ENCODE results near the gene PRPF40B. TPM values are rescaled to one million over a fixed set of nuclear protein-coding genes. Genes with fewer than 3 reads are reported as not detected.

PRPF40B gene
- total and polyA plus RNA-seq, 12 donors, result 7.2 to 125 (median 24.8) TPM

DNA sequence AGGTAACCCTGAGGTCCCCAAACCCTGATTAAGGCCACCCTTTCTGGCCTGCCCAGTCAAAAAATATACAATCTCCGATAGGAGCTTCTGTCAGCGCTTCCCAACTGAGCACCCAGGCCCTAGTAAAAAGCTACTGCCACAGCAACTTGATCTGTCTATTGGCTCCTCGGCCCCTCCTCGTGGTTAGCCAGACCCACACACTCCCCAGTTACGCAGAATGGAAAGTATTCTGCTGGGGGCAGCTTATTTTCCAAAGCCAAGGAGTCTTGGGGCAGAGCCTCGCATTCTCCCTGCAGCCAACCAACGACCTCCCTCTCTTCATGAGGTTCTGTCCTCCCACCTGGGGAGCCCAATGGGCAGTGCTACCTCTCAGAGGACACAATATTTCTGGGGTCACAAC, 51.8 kb downstream of the PRPF40B start:
- Histone ChIP-seq H3K4me3 (no peak overlapping the region), H3K4me1 (replicated peaks in 1 of 2) (peaks cover 24 to 51% of the 10 kb centered on the region in 2 donors), H3K27ac (peak overlapping the region in 3 of 5 donors; percentile 86 to 96 (median 93)), H3K27me3 (no peaks in the 10 kb centered on the region), H3K9me3 (replicated peaks in 1 of 3) (no peaks in the 10 kb centered on the region), H3K36me3 (replicated peaks in 1 of 2) (no peaks in the 10 kb centered on the region)
- 85 to 94% (median 86%) methylated on average over 6 to 7 of the region's 7 CpGs for WGBS, 4 donors
- TF ChIP-seq, protein P1, sequence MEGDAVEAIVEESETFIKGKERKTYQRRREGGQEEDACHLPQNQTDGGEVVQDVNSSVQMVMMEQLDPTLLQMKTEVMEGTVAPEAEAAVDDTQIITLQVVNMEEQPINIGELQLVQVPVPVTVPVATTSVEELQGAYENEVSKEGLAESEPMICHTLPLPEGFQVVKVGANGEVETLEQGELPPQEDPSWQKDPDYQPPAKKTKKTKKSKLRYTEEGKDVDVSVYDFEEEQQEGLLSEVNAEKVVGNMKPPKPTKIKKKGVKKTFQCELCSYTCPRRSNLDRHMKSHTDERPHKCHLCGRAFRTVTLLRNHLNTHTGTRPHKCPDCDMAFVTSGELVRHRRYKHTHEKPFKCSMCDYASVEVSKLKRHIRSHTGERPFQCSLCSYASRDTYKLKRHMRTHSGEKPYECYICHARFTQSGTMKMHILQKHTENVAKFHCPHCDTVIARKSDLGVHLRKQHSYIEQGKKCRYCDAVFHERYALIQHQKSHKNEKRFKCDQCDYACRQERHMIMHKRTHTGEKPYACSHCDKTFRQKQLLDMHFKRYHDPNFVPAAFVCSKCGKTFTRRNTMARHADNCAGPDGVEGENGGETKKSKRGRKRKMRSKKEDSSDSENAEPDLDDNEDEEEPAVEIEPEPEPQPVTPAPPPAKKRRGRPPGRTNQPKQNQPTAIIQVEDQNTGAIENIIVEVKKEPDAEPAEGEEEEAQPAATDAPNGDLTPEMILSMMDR (IDR thresholded peaks at IDR 0.05), result no peak
- TF ChIP-seq POLR2A (IDR thresholded peaks at IDR 0.05), result no peak
- DNase-seq, result no peak
- intact Hi-C loops (cut with DNase I), result no loop called here

DNA sequence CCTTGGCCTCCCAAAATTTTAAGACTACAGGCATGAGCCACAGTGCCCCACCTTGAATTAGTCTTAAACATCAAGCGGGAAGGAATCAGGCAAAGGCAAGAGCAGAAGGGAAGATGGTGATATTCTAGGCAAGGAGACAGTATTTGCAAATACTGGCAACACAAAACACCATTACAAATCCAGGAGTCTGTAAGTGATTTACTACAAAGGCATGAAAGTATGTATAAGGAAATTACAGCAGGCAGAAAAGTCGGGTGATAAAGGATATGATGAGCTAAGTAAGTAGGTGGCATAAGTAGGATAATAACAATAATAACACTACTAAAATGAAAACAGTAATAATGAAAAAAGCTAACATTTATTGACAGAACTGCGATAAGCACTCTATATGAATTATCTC, 55.4 kb downstream of the PRPF40B start:
- Histone ChIP-seq H3K27me3 (no peaks in the 10 kb centered on the region), H3K4me1 (replicated peaks in 1 of 2) (peaks cover 11 to 15% of the 10 kb centered on the region in 2 donors), H3K9me3 (replicated peaks in 1 of 3) (no peaks in the 10 kb centered on the region), H3K4me3 (no peak overlapping the region), H3K36me3 (replicated peaks in 1 of 2) (no peaks in the 10 kb centered on the region), H3K27ac (no peak overlapping the region)
- WGBS, 4 donors, result 81 to 91% (median 84%) methylated on average over 3 of the region's 3 CpGs
- intact Hi-C loops (cut with DNase I), result no loop called here
- TF ChIP-seq, protein P1 (IDR thresholded peaks at IDR 0.05), result no peak
- no peak for TF ChIP-seq POLR2A (IDR thresholded peaks at IDR 0.05)
- no peak for DNase-seq

DNA sequence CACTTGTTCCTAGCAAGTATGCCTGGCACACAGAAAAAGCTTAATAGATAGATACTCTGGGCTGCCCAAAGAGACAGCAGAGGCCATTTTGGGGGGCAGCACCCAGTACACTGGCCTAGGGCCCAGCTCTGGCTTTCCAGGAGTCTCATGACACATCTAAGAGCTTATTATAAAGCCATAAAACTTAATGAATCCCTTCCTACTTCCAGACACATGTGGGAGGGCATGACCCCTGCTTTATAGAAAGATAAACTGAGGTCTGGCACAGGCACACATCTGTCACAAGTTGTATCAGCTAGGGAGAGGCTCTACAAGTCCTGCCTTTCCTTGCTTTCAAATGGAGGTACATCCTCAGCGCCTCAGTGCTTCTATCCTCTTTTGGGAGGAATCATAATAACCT, 56.7 kb downstream of the PRPF40B start:
- no peaks in the 10 kb centered on the region for H3K9me3 ChIP-seq (replicated peaks in 1 of 3)
- no peaks in the 10 kb centered on the region for H3K36me3 ChIP-seq (replicated peaks in 1 of 2)
- 89 to 100% (median 95%) methylated on average over 1 of the region's 1 CpG for WGBS, 4 donors
- H3K27ac ChIP-seq, result no peak overlapping the region
- no peaks in the 10 kb centered on the region for H3K27me3 ChIP-seq
- intact Hi-C loops (cut with DNase I), result no loop called here
- DNase-seq, result no peak
- H3K4me1 ChIP-seq (replicated peaks in 1 of 2), result peaks cover 0 to 3% of the 10 kb centered on the region in 2 donors
- no peak for TF ChIP-seq POLR2A (IDR thresholded peaks at IDR 0.05)
- TF ChIP-seq, protein P1 (IDR thresholded peaks at IDR 0.05), result no peak
- no peak overlapping the region for H3K4me3 ChIP-seq

DNA sequence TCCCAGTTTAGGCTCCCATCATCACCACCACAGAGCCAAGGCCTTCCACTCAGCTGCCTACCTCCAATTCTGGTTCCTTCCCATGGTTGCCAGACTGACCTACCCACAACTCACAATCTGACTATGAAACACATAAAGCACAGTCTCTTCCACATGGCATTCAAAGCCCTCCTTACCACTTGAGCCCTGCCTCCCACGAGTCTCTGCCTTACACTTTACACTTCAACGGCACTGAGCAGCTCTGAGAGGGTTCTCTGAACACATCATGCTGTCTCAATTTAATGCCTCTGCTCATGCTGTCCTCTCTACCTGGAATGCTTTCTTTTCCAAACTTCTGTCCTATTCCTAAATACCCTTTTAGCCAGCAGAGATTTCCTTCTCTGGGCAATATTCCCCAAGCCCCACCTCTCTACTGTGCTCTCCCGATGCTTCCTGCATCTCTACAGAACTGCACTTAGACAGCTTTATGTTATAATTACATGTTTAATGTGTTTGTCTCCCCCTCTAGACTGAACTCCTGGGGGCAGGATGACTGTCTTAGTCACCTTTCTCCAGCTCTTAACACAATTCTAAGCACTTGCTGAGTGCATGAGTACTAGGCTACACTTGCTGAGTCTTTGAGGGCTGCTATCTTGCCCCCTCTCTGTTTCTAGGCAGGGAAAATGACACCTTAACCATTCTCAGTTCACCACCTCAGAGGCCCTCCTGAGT, 60.4 kb downstream of the PRPF40B start:
- Histone ChIP-seq H3K27ac (no peak overlapping the region), H3K27me3 (no peaks in the 10 kb centered on the region), H3K4me1 (replicated peaks in 1 of 2) (no peaks in the 10 kb centered on the region), H3K36me3 (replicated peaks in 1 of 2) (no peaks in the 10 kb centered on the region), H3K4me3 (no peak overlapping the region), H3K9me3 (replicated peaks in 1 of 3) (no peaks in the 10 kb centered on the region)
- WGBS, 4 donors, result 64 to 78% (median 72%) methylated on average over 3 of the region's 3 CpGs
- no peak for DNase-seq
- TF ChIP-seq, protein P1 (IDR thresholded peaks at IDR 0.05), result no peak
- intact Hi-C loops (cut with DNase I), result no loop called here

All from adrenal gland (tissue), 12 donors.